Kidney (tissue), 22 donors: Measurements from ENCODE around the gene GZMM. TPM values are rescaled to one million over a fixed set of nuclear protein-coding genes. Genes with fewer than 3 reads are reported as not detected.

ENCODE experiments used
- DNase-seq, 5 donors: peaks; one replicate each; pipeline ENCODE4 v3.0.0-alpha.2; 2013 to 2020
- FAIRE-seq: peaks from 2 replicates; lab custom pipeline; 2012; peaks lifted over from hg19 to GRCh38; lab: Jason Lieb, UNC
- H3K27ac ChIP-seq, 2 donors: one replicate each; pipeline ENCODE4 v1.7.0; 2013; ENCODE audit warnings: low read depth in 2 of 2, low read length in 2 of 2, inconsistent platforms in 1 of 2
- H3K27me3 ChIP-seq: one replicate; pipeline ENCODE4 v1.7.1; 2013; ENCODE audit warnings: low read length, inconsistent platforms; ENCODE audit not compliant: control insufficient read depth, insufficient read depth
- H3K36me3 ChIP-seq, 3 donors: one replicate each; pipeline versions ENCODE4 v1.7.0 to v1.7.1; 2013; ENCODE audit warnings: low read length in 3 of 3, control low read depth in 1 of 3, inconsistent platforms in 1 of 3; ENCODE audit not compliant: insufficient read depth in 3 of 3, control insufficient read depth in 2 of 3
- H3K4me1 ChIP-seq, 3 donors: one replicate each; pipeline versions ENCODE4 v1.7.0 to v1.7.1; 2013; ENCODE audit warnings: low read length in 3 of 3, inconsistent platforms in 1 of 3, low read depth in 1 of 3; ENCODE audit not compliant: control insufficient read depth in 2 of 3, insufficient read depth in 2 of 3
- H3K4me3 ChIP-seq, 3 donors: one replicate each; pipeline versions ENCODE4 v1.7.0 to v1.8.1; 2013; ENCODE audit warnings: low read length in 3 of 3, control low read depth in 1 of 3, inconsistent platforms in 1 of 3
- H3K9ac ChIP-seq, 3 donors: one replicate each; pipeline versions ENCODE4 v1.7.0 to v1.7.1; 2013; ENCODE audit warnings: low read length in 3 of 3, control low read depth in 1 of 3, inconsistent platforms in 1 of 3
- H3K9me3 ChIP-seq, 3 donors: one replicate each; pipeline versions ENCODE4 v1.7.0 to v1.7.1; 2013; ENCODE audit warnings: low read length in 3 of 3, control low read depth in 1 of 3, inconsistent platforms in 1 of 3; ENCODE audit not compliant: control insufficient read depth in 2 of 3, insufficient read depth in 1 of 3
- intact Hi-C: fragments of 100-400 bp; cut with DNase I; formaldehyde crosslinking; loops from one replicate; pipeline ENCODE4 v1.11.1; 2022
- long read RNA-seq, 10 donors: library from polyadenylated mRNA in 1 of 10; unstranded in 1 of 10; transcript quantifications; one replicate each; pipeline ENCODE4 v2.0.0 and lab custom pipeline, GENCODE V29; 2021 to 2026
- polyA plus RNA-seq: library from polyadenylated mRNA; stranded (reverse); fragments of 350-450 nt; fragmentation: Illumina TruSeq; extraction: RNeasy Lipid Tissue Mini Kit (QIAGEN cat#74804); gene quantifications from one replicate; pipeline ENCODE4 v1.2.3, GENCODE V29; 2014; ENCODE audit warnings: low read depth, low replicate concordance; ENCODE audit not compliant: insufficient read depth
- total RNA-seq: library from RNA; stranded (reverse); fragmentation: NEBNext Ultra II Directional; extraction: Animal tissue kit (Norgen Biotek cat#: 25700); gene quantifications from one replicate; pipeline ENCODE4 v1.2.1, GENCODE V29; 2021
- TF ChIP-seq, protein P1 (sequence below): IDR thresholded peaks from 3 replicates; pipeline ENCODE4 v1.5.1; 2012; ENCODE audit warnings: mild to moderate bottlenecking, moderate library complexity, borderline replicate concordance; ENCODE audit not compliant: insufficient read depth; ENCODE audit errors: extremely low read depth
- donor health status: control.
- donor health status: control.
- donor health status: control.
- donor health status: control.
- donor health status: control.
- donor health status: DM: yes; HTN: yes; CAD: no.
- donor health status: Normal renal cell carcinoma (clear cell type).

Gene GZMM
- 2.8 TPM for total RNA-seq
- polyA plus RNA-seq = not detected
- long read RNA-seq, donor 1 = 0 reads
- long read RNA-seq, donor 2 = 0 reads
- long read RNA-seq, donor 3 = 0 reads
- long read RNA-seq, donor 4 = 0 reads
- long read RNA-seq, donor 5 = 0 reads
- long read RNA-seq, donor 6 = 0 reads
- long read RNA-seq, donor 7, partial matches to known transcripts = 1 of 3 reads
- long read RNA-seq, donor 7, other reads (novel, unspliced or antisense) = 1 of 3 reads
- long read RNA-seq, donor 8 = 0 reads
- long read RNA-seq, donor 9, partial matches to known transcripts = 0 of 1 reads
- long read RNA-seq, donor 9, other reads (novel, unspliced or antisense) = 0 of 1 reads
- long read RNA-seq, donor 10 = 0 reads

DNA sequence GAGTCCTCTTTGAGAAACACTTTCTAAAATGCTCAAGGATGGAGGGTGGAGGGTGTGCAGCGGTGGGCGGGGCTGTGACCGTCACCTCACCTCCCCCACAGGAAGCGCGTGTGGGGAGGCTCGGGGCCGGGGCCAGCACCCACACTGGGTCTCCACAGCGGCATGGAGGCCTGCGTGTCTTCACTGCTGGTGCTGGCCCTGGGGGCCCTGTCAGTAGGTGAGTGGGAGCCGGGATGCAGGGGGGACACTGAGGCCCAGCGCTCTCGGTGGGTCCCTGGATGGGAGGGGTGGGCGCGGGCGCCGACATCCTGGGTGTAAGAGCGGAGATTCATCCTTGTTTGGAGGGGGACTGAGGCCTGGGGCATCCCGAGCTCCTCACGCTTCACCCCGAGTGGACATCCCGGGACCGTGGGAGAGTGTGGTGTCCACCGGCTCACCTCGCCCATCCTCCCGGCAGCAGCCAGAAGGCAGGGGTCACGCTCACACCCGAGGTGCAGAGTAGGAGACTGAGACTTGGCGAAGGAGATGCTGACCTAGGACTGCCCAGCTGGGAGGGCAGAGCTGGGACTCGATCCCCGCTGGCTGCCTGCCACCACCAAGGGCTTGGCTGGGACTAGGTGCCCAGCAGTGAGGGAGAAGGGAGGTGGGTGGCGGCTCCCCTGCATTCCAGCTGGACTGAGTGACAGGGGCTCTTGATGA is at the start of gene GZMM:
TSS of gene GZMM (plus strand) at position 144 of the 699 bp plus-strand sequence. CDS start at position 163, 19 bp downstream.
- Histone ChIP-seq H3K4me3 (no peak within 1 kb of the TSS), H3K27ac (no peak within 1 kb of the TSS), H3K9me3 (no peaks in the 10 kb centered on the region), H3K4me1 (no peaks in the 10 kb centered on the region), H3K27me3 (no peaks in the 10 kb centered on the region), H3K9ac (no peak within 1 kb of the TSS), H3K36me3 (peaks cover 0 to 3% (median 0%) of the 10 kb centered on the region in 3 donors)
- DNase-seq = peak in 1 of 5 donors; percentile 79
- intact Hi-C loops = no loop called here
- TF ChIP-seq, protein P1, sequence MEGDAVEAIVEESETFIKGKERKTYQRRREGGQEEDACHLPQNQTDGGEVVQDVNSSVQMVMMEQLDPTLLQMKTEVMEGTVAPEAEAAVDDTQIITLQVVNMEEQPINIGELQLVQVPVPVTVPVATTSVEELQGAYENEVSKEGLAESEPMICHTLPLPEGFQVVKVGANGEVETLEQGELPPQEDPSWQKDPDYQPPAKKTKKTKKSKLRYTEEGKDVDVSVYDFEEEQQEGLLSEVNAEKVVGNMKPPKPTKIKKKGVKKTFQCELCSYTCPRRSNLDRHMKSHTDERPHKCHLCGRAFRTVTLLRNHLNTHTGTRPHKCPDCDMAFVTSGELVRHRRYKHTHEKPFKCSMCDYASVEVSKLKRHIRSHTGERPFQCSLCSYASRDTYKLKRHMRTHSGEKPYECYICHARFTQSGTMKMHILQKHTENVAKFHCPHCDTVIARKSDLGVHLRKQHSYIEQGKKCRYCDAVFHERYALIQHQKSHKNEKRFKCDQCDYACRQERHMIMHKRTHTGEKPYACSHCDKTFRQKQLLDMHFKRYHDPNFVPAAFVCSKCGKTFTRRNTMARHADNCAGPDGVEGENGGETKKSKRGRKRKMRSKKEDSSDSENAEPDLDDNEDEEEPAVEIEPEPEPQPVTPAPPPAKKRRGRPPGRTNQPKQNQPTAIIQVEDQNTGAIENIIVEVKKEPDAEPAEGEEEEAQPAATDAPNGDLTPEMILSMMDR = no peak
- no peak for FAIRE-seq

DNA sequence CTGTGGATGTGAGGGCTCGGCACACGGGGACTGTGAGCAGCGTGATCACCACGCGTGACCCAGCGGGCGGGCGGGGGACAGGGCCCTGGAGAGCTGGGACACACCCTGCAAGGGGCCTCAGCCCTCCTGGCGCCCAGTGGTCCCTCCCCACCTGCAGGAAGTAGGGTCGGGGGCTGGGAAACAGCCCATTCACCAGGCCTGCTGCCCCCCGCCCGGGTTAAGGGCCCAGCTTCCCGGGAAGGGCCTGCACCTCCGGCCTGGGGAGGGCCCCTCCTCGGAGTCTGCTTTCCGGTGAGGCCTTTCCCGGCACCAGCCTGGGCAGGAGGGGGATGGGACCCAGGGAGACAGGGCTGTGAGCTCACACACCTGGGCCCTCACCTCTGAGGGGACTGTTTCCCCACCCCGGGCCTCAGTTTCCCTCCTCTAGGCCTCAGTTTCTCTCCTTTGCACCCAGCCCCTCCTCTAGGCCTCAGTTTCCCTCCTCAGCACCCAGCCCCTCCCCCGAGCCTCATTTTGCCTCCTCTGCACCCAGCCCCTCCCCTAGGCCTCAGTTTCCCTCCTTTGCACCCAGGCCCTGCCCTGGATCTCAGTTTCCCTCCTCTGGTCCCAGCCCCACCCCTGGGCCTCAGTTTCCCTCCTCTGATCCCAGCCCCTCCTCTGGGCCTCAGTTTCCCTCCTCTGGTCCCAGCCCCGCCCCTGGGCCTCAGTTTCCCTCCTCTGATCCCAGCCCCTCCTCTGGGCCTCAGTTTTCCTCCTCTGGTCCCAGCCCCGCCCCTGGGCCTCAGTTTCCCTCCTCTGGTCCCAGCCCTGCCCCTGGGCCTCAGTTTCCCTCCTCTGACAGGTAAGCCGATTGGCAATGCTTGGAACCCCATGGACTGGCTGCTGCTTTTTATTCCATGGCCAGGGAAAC is 49.4 kb upstream of the GZMM start:
- Histone ChIP-seq H3K9me3 (no peaks in the 10 kb centered on the region), H3K9ac (no peak overlapping the region), H3K4me1 (peaks cover 0 to 8% (median 3%) of the 10 kb centered on the region in 3 donors), H3K36me3 (no peaks in the 10 kb centered on the region), H3K27me3 (peaks cover 12% of the 10 kb centered on the region), H3K27ac (no peak overlapping the region), H3K4me3 (no peak overlapping the region)
- no peak for FAIRE-seq
- intact Hi-C loops = no loop called here
- peak in 1 of 5 donors; percentile 71 for DNase-seq
- TF ChIP-seq, protein P1 = no peak

DNA sequence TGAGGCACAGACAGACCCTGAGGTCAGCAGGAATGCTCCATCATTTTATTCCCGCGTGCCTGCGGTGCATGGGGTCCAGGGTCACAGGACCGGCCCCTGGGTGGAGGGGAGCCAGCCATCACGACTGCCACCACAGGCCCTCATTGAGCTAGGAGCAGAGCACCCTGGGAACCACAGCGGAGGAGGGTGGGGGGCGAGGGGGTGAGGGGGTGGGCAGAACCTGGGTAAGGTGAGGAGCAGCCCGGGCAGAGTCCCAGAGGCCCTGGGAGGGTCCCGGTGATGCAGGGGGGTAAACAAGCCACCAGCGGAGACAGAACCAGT is 48.8 kb upstream of the GZMM start:
- FAIRE-seq = no peak
- peaks cover 13% of the 10 kb centered on the region for H3K27me3 ChIP-seq
- no peak overlapping the region for H3K4me3 ChIP-seq
- H3K9me3 ChIP-seq = no peaks in the 10 kb centered on the region
- no peaks in the 10 kb centered on the region for H3K36me3 ChIP-seq
- TF ChIP-seq, protein P1 = no peak
- no peak overlapping the region for H3K9ac ChIP-seq
- peaks cover 0 to 4% (median 0%) of the 10 kb centered on the region in 3 donors for H3K4me1 ChIP-seq
- intact Hi-C loops = no loop called here
- DNase-seq = peak in 1 of 5 donors; percentile 60
- H3K27ac ChIP-seq = no peak overlapping the region
